Stimulated activated CD8-positive, alpha-beta memory T cell treated with anti-CD3 and anti-CD28 coated beads, Interleukin-7, amount 100 ng/mL, for 48 hours (primary cell): ENCODE data around the gene ZNF219.
"Not testable (repeated sequence)": the region's sequence is repeated elsewhere in the genome, so short reads cannot be mapped to it uniquely, and the experiment has no call there.

Experiments used
- DNase-seq, 2 donors: peaks; one replicate each; pipeline ENCODE4 v3.0.0-alpha.2; 2020; ENCODE audit warnings: low read depth in 1 of 2; ENCODE audit errors: extremely low read depth in 1 of 2

ZNF219 gene

DNA sequence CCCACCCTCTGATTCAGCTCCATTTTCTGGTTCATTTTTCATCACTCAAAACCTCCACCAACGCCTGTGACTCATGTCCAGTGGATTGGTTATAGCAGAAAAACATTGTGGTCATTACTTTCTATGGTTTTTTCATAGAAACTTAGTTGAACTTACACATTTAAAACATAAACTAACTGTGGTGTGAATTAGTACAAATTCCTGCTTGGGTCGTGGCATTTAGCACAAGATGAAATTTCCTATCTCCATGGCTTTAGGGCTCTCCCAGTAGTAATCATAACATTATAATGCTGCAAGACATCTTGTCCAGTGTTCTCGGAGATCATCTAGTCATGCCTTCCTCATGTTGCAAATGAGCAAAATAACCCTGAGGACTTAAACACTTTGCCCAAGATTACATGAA, 49.2 kb downstream of the ZNF219 start:
- DNase-seq, result no peak

DNA sequence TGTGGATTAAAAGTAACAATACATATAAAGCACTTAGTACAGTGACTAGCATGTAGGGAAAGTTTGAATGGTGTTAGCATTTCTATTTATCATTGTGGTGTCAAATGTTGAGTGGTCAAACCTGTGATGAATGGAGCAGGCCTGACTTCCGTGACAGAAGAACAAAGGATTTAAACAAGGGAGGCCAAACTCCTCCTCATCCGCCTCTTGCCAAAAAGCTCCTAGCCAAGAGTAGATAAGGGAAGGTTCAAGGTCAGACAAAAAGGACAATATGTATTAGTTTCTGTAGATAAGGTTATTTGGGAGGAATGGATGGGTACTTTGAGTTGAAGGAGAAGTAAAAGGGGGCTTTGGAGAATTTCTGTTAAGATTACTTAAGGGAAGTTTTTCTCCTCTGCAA, 49.8 kb downstream of the ZNF219 start:
- DNase-seq, result no peak

DNA sequence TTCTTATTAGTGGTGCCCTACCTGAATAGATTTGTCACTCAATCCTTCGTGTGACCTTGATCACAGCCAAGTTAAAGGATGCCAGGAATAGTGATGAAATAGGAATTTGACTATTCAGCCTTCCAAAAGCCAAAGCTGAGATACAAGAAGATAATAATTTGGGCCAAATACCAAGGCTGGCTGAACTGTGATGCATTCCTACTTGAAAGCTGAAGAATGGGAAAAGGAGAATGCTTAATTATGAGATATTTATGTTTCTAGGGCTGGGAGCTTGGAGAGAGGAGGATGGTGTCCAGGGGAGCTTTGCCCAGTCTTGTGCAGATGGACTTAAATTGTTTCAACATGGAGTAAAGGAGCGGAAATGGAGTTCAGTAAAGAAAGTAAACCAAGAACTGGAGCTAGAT, 51.1 kb downstream of the ZNF219 start:
- DNase-seq, result no peak

- no peak for DNase-seq
Observed at GRCh38 chr14:21043974-21044618, 54.4 kb downstream of the ZNF219 start.

DNA sequence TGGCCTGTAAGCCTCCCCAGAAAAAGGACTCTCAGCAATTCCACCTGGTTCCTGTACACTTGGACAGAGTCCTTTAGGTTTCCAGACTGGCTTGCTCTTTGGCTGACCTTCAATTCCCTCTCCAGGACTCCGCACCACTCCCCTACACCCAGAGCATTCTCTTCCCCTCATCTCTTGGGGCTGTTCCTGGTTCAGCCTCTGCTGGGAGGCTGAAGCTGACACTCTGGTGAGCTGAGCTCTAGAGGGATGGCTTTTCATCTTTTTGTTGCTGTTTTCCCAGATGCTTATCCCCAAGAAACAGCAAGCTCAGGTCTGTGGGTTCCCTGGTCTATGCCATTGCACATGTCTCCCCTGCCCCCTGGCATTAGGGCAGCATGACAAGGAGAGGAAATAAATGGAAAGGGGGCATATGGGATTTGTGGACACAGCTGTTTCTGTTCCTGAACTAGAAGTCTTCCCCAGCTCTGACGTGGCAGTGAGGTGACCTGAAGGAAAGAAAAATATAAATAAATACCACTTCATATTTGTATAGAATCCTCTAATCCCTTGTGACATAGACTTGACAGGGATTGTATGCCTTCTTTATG, 55.0 kb downstream of the ZNF219 start:
- no peak for DNase-seq

DNA sequence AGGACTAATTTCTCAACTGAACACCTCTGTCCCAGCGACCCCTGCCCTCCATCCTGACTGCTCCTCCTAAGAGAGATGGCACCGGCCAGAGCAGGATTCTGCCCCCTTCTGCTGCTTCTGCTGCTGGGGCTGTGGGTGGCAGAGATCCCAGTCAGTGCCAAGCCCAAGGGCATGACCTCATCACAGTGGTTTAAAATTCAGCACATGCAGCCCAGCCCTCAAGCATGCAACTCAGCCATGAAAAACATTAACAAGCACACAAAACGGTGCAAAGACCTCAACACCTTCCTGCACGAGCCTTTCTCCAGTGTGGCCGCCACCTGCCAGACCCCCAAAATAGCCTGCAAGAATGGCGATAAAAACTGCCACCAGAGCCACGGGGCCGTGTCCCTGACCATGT, 55.5 kb downstream of the ZNF219 start:
- no peak for DNase-seq

- no peak for DNase-seq
Observed at GRCh38 chr14:21041676-21042433, 56.6 kb downstream of the ZNF219 start, which contains the start of gene RNASE7. TSS of gene RNASE7 (plus strand) at chr14:21042362. CDS start at chr14:21042993, 631 bp downstream.

- DNase-seq, result not testable (repeated sequence)
Observed at GRCh38 chr14:21040941-21041340, 57.5 kb downstream of the ZNF219 start.

GRCh38 chr14:21040370-21040925, 58.0 kb downstream of the ZNF219 start:
- DNase-seq, result no peak
